Mesenchymal stem cell (in vitro differentiated cells and primary cell): ENCODE measurements around the gene TOMM34.
A peak's percentile ranks its signal among the peaks of the same experiment; 100 is the strongest.

Source experiments
- DNase-seq: peaks from one replicate; pipeline ENCODE4 v3.0.0-alpha.2; 2013
- H2AFZ ChIP-seq: one replicate; pipeline ENCODE4 v1.6.1; 2013; ENCODE audit warnings: low read depth, mild to moderate bottlenecking, control low read depth, inconsistent platforms, low read length, moderate library complexity
- H2AK5ac ChIP-seq: 2 replicates; pipeline ENCODE4 v1.6.1; 2013; ENCODE audit warnings: low read length, moderate library complexity, mild to moderate bottlenecking, inconsistent platforms; ENCODE audit not compliant: severe bottlenecking
- H2BK120ac ChIP-seq: one replicate; pipeline ENCODE4 v1.6.1; 2013; ENCODE audit warnings: low read depth, mild to moderate bottlenecking, inconsistent platforms, low read length, moderate library complexity
- H2BK12ac ChIP-seq, 2 experiments: one replicate each; pipeline ENCODE4 v1.6.1; 2013; ENCODE audit warnings: inconsistent platforms in 2 of 2, low read length in 2 of 2, mild to moderate bottlenecking in 2 of 2, moderate library complexity in 2 of 2, control low read depth in 1 of 2
- H2BK15ac ChIP-seq: one replicate; pipeline ENCODE4 v1.6.1; 2013; ENCODE audit warnings: mild to moderate bottlenecking, low read depth, inconsistent platforms; ENCODE audit not compliant: poor library complexity, severe bottlenecking
- H2BK5ac ChIP-seq: 2 replicates; pipeline ENCODE4 v1.6.1; 2013; ENCODE audit warnings: low read depth, mild to moderate bottlenecking, low read length, control low read depth, inconsistent platforms; ENCODE audit not compliant: poor library complexity, severe bottlenecking
- H3K14ac ChIP-seq, 2 experiments: one replicate each; pipeline ENCODE4 v1.6.1; 2013; ENCODE audit warnings: inconsistent platforms in 2 of 2, low read length in 2 of 2, control low read depth in 1 of 2, mild to moderate bottlenecking in 1 of 2, moderate library complexity in 1 of 2
- H3K18ac ChIP-seq, 2 experiments: one replicate each; pipeline ENCODE4 v1.6.1; 2013; ENCODE audit warnings: inconsistent platforms in 2 of 2, low read length in 2 of 2, control low read depth in 1 of 2, low read depth in 1 of 2, mild to moderate bottlenecking in 1 of 2
- H3K23ac ChIP-seq, 2 experiments: one replicate each; pipeline ENCODE4 v1.6.1; 2013; ENCODE audit warnings: inconsistent platforms in 2 of 2, low read length in 2 of 2, mild to moderate bottlenecking in 2 of 2, moderate library complexity in 2 of 2, control low read depth in 1 of 2
- H3K27ac ChIP-seq: 2 replicates; pipeline ENCODE4 v1.5.1; 2013; ENCODE audit warnings: mild to moderate bottlenecking, moderate library complexity, low read length, control low read depth, inconsistent platforms; ENCODE audit not compliant: poor library complexity, severe bottlenecking
- H3K27me3 ChIP-seq, 2 experiments: 2 replicates each; pipeline versions ENCODE4 v1.6.1 to v1.7.0; 2013; ENCODE audit warnings: low read length in 2 of 2, mild to moderate bottlenecking in 2 of 2, moderate library complexity in 2 of 2, control low read depth in 1 of 2, inconsistent platforms in 1 of 2; ENCODE audit not compliant: control insufficient read depth in 1 of 2, insufficient read depth in 1 of 2
- H3K36me3 ChIP-seq, 2 experiments: 2 replicates each; pipeline versions ENCODE4 v1.6.1 to v1.7.0; 2013; ENCODE audit warnings: low read length in 2 of 2, control low read depth in 1 of 2, inconsistent platforms in 1 of 2, low read depth in 1 of 2, mild to moderate bottlenecking in 1 of 2; ENCODE audit not compliant: insufficient read depth in 2 of 2, control insufficient read depth in 1 of 2
- H3K4ac ChIP-seq, 2 experiments: one replicate each; pipeline ENCODE4 v1.6.1; 2013; ENCODE audit warnings: inconsistent platforms in 2 of 2, low read length in 2 of 2, mild to moderate bottlenecking in 2 of 2, moderate library complexity in 2 of 2, control low read depth in 1 of 2, low read depth in 1 of 2
- H3K4me1 ChIP-seq: 2 replicates; pipeline ENCODE4 v1.6.1; 2013; ENCODE audit warnings: low read depth, low read length, control low read depth; ENCODE audit not compliant: control insufficient read depth, insufficient read depth
- H3K4me2 ChIP-seq: 2 replicates; pipeline ENCODE4 v1.6.1; 2013; ENCODE audit warnings: low read length, mild to moderate bottlenecking, inconsistent platforms; ENCODE audit not compliant: poor library complexity, severe bottlenecking
- H3K4me3 ChIP-seq, 2 experiments: 2 replicates each; pipeline versions ENCODE4 v1.5.1 to v1.7.0; 2013; ENCODE audit warnings: low read length in 2 of 2, mild to moderate bottlenecking in 2 of 2, control low read depth in 1 of 2, low read depth in 1 of 2; ENCODE audit not compliant: insufficient read depth in 1 of 2
- H3K79me1 ChIP-seq: replicated peaks from 2 replicates; pipeline ENCODE4 v1.6.1; 2013; ENCODE audit warnings: mild to moderate bottlenecking, control low read depth, low read length, inconsistent platforms; ENCODE audit not compliant: poor library complexity, severe bottlenecking
- H3K9ac ChIP-seq: 2 replicates; pipeline ENCODE4 v1.7.0; 2013; ENCODE audit warnings: mild to moderate bottlenecking, low read length, moderate library complexity
- H3K9me3 ChIP-seq: 2 replicates; pipeline ENCODE4 v1.7.0; 2013; ENCODE audit warnings: mild to moderate bottlenecking, low read length; ENCODE audit not compliant: control insufficient read depth
- H4K8ac ChIP-seq: one replicate; pipeline ENCODE4 v1.6.1; 2013; ENCODE audit warnings: inconsistent platforms, mild to moderate bottlenecking, low read length, moderate library complexity
- H4K91ac ChIP-seq: one replicate; pipeline ENCODE4 v1.6.1; 2013; ENCODE audit warnings: mild to moderate bottlenecking, low read length, inconsistent platforms
- WGBS: methylation state at CpG from one replicate; pipeline ENCODE4 v1.1.7; 2013; ENCODE audit warnings: mixed read lengths; 5-methylcytosine and 5-hydroxymethylcytosine counted together

TOMM34 gene

DNA sequence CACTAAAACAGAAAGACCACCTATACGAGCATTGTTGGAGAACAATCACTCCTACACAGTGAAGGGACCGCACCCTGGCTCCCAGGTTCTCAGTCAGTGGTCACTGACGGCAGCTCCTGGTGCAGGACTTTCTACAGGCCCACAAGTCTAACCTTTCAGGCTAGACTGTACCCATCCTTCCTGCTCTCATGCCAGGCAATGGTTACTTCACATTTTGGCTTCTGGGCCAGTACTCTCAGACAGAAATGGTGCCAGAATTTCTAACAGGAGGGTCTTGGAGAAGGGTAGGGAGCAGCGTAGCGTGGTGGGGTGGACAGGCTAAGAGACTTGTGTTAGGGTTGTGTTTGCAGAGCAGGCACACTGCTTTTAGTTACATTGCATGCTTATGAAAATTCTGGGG is 12.1 kb downstream of the TOMM34 start:
- H2BK15ac ChIP-seq = no peak overlapping the region
- no peaks in the 10 kb centered on the region for H3K27me3 ChIP-seq
- DNase-seq = no peak
- H3K9me3 ChIP-seq = no peaks in the 10 kb centered on the region
- H2AK5ac ChIP-seq = peak overlapping the region; percentile 31
- no peak overlapping the region for H4K91ac ChIP-seq
- no peak overlapping the region for H2BK5ac ChIP-seq
- no peak overlapping the region for H3K4me2 ChIP-seq
- H3K14ac ChIP-seq = no peak overlapping the region
- peaks cover 37 to 99% of the 10 kb centered on the region in 2 experiments for H3K36me3 ChIP-seq
- 98% methylated on average over 5 of the region's 5 CpGs for WGBS
- no peak overlapping the region for H2BK120ac ChIP-seq
- no peak overlapping the region for H3K23ac ChIP-seq
- H3K18ac ChIP-seq = no peak overlapping the region
- H3K4me3 ChIP-seq = no peak overlapping the region
- H3K27ac ChIP-seq = peak overlapping the region; percentile 12
- no peak overlapping the region for H2BK12ac ChIP-seq
- no peak overlapping the region for H3K4ac ChIP-seq
- no peak overlapping the region for H3K9ac ChIP-seq
- H2AFZ ChIP-seq = no peak overlapping the region
- peaks cover 6% of the 10 kb centered on the region for H3K4me1 ChIP-seq
- H3K79me1 ChIP-seq = peaks cover 32% of the 10 kb centered on the region
- H4K8ac ChIP-seq = no peak overlapping the region

DNA sequence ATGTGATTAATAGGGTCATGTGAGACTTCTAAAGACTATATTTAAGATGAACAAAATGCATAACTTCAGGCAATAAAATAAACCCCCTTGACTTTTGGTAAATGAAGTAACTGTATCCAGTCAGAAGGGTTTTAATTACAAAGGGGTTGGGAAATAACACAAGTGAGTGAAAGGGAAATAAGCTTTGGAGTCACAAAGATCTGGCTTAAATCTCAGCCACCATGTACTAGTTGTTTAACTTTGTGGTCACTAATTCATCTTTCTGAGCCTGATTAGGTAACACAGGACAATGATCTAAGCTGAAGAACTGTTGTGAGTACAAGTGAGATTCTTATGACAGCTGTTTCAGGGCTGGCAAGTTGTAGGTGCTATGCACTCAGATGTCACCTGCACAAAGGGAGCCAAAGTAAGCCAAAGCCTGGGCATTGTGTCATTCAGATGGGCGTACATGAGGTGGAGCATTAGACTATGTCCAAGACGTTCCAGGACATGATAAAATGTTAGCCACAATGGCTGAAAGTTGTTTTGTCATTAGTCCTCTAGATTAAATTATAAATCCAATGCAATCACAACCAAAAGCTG is 13.8 kb downstream of the TOMM34 start:
- no peak overlapping the region for H2BK120ac ChIP-seq
- H3K36me3 ChIP-seq = peaks cover 44 to 99% of the 10 kb centered on the region in 2 experiments
- H2BK15ac ChIP-seq = no peak overlapping the region
- no peak overlapping the region for H3K14ac ChIP-seq
- H3K9me3 ChIP-seq = no peaks in the 10 kb centered on the region
- H3K4ac ChIP-seq = no peak overlapping the region
- H4K8ac ChIP-seq = no peak overlapping the region
- no peak overlapping the region for H2BK12ac ChIP-seq
- peaks cover 25% of the 10 kb centered on the region for H3K79me1 ChIP-seq
- no peak overlapping the region for H3K4me2 ChIP-seq
- H4K91ac ChIP-seq = no peak overlapping the region
- no peak overlapping the region for H3K27ac ChIP-seq
- DNase-seq = peak; percentile 25
- H2AFZ ChIP-seq = no peak overlapping the region
- no peak overlapping the region for H3K9ac ChIP-seq
- no peak overlapping the region for H2BK5ac ChIP-seq
- H3K27me3 ChIP-seq = no peaks in the 10 kb centered on the region
- H3K18ac ChIP-seq = no peak overlapping the region
- WGBS = 100% methylated on average over 2 of the region's 2 CpGs
- no peak overlapping the region for H2AK5ac ChIP-seq
- H3K23ac ChIP-seq = no peak overlapping the region
- no peak overlapping the region for H3K4me3 ChIP-seq
- H3K4me1 ChIP-seq = peaks cover 6% of the 10 kb centered on the region

DNA sequence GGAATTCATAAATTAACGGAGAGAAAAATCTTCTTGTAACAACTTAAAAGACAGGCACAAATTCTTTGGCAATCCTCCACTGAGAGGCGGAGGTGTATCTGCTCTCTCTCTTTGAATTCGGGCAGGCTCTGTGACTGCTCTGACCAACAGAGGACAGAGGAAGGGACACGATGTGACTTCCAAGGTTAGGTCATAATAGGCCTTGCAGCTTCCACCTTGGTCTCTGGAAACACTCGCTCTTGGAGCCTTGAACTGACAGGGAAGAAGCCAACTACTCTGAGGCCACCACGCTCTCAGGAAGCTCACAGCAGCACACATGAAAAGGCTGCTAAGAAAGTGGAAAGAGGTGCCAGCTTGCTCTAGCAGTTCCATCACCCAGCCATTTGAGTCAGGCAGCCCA is 14.9 kb downstream of the TOMM34 start:
- Histone ChIP-seq H3K36me3 (peaks cover 45 to 99% of the 10 kb centered on the region in 2 experiments), H3K9me3 (no peaks in the 10 kb centered on the region), H4K8ac (no peak overlapping the region), H2AK5ac (no peak overlapping the region), H3K23ac (no peak overlapping the region), H2BK15ac (no peak overlapping the region), H3K4me3 (no peak overlapping the region), H4K91ac (no peak overlapping the region), H3K4me2 (no peak overlapping the region), H3K14ac (no peak overlapping the region), H2AFZ (no peak overlapping the region), H2BK5ac (no peak overlapping the region), H3K27ac (no peak overlapping the region), H3K4ac (no peak overlapping the region), H3K27me3 (no peaks in the 10 kb centered on the region), H3K4me1 (peaks cover 6% of the 10 kb centered on the region), H3K9ac (no peak overlapping the region), H3K79me1 (peaks cover 28% of the 10 kb centered on the region), H3K18ac (no peak overlapping the region), H2BK12ac (no peak overlapping the region), H2BK120ac (no peak overlapping the region)
- DNase-seq = no peak
- 98% methylated on average over 6 of the region's 6 CpGs for WGBS

DNA sequence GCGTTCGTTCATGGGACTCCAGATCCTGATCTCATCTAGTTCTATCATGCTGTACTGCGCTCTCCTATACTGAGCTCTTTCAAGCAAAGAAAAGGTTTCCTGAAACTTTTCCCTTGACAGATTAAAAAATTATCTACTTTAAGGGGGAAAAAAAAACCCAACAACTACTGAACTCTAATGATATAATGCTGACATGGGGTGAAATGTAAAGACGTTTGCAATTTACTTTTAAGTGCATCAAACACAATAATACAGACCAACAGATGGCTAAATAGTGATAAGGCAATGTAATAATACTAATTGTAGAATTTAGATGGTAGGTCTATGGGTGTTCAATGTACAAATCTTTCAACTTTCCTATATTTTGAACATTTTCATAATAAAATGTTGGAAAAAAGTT is 16.4 kb downstream of the TOMM34 start:
- H3K4me3 ChIP-seq = no peak overlapping the region
- no peak overlapping the region for H3K4ac ChIP-seq
- no peak overlapping the region for H3K4me2 ChIP-seq
- H2AK5ac ChIP-seq = no peak overlapping the region
- no peak overlapping the region for H3K23ac ChIP-seq
- no peak overlapping the region for H4K91ac ChIP-seq
- H3K27ac ChIP-seq = no peak overlapping the region
- no peak overlapping the region for H2AFZ ChIP-seq
- no peaks in the 10 kb centered on the region for H3K27me3 ChIP-seq
- no peak overlapping the region for H2BK5ac ChIP-seq
- H3K36me3 ChIP-seq = peaks cover 53 to 92% of the 10 kb centered on the region in 2 experiments
- no peak overlapping the region for H4K8ac ChIP-seq
- WGBS = 100% methylated on average over 3 of the region's 4 CpGs
- H2BK120ac ChIP-seq = no peak overlapping the region
- H3K9ac ChIP-seq = no peak overlapping the region
- no peak overlapping the region for H3K18ac ChIP-seq
- H2BK12ac ChIP-seq = no peak overlapping the region
- H3K4me1 ChIP-seq = peaks cover 6% of the 10 kb centered on the region
- no peak overlapping the region for H3K14ac ChIP-seq
- no peak overlapping the region for H2BK15ac ChIP-seq
- peaks cover 27% of the 10 kb centered on the region for H3K79me1 ChIP-seq
- H3K9me3 ChIP-seq = no peaks in the 10 kb centered on the region
- no peak for DNase-seq
